Lung microvascular endothelial cell (primary cell): Measurements from ENCODE around the gene NKD1. TPM values are rescaled to one million over a fixed set of nuclear protein-coding genes. Genes with fewer than 3 reads are reported as not detected.

Source experiments
- DNase-seq, 2 donors: peaks; one replicate each; pipeline versions ENCODE4 v3.0.0 to v3.0.0-alpha.2; 2010; ENCODE audit warnings: low read depth in 2 of 2
- total RNA-seq: library from RNA; depleted of rRNA; stranded (reverse); fragments of >200 nt; gene quantifications from 2 replicates; pipeline ENCODE4 v1.2.1, GENCODE V29; 2014

The NKD1 gene
- total RNA-seq, 1 donor from 2014 or later = under 0.01 TPM

DNA sequence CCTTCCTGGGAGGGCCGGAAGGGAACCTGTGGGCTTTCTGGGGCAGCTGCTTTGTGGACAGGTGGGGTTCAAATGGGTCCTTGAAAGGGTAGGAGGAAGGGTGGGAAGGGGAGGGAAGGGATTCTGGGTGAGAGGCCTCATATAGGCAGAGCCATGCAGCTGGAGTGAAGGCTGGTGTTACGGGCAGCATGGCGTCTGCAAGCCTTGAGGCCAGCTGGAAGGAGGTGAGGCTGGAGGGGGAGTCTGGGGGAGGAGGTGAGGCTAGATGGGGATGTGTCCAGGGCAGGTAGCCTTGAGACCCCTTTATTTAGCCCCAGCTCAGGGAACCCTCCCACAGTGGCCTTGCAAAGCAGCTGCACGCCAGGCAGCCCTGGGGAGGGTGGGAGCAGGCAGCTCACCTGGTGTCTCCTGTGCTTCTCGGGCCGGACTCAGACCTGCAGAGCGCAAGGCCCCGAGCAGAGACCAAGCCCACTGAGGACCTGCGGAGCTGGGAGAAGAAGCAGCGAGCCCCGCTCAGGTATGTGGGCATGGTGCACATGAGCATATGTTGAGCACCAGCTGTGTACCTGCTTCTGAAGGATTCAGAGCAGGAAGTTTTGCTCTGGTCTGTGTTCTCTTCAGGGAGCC lies 82.3 kb downstream of the NKD1 start:
- DNase-seq = no peak

DNA sequence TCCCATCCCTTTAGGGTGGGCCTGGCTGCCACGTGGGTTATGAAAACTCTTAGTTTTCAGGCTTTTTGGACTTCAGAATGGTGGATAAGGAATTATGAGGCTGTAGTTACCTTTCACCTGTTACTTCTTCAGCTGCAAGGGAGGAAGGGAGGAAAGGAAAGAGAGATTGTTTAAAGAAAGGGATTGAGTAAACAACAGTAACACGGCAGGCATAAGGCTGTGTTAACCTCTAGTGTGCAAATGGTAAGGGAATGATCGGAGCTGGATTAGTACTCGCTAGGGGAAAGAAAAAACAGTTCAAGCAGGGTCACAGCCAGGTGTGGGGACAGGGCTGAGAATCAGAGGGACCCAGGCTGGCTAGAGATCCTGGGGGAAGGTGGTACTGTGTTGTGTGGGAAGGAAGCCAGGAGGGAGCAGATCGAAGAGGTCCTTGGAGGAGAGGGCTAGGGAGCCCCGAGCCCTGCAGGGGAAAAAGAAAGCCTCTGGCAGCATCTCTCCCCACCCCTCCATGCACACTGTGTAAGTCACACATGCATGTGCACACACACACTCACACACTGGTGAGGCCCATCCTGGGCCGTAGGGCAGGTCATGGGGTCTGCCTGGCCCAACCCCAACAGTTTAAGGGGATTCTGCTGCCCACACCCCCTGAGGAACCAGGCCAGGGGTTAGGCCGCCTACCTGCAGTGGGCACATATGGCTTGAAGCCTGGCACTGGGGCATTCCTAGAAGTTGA lies 83.2 kb downstream of the NKD1 start:
- no peak for DNase-seq

DNA sequence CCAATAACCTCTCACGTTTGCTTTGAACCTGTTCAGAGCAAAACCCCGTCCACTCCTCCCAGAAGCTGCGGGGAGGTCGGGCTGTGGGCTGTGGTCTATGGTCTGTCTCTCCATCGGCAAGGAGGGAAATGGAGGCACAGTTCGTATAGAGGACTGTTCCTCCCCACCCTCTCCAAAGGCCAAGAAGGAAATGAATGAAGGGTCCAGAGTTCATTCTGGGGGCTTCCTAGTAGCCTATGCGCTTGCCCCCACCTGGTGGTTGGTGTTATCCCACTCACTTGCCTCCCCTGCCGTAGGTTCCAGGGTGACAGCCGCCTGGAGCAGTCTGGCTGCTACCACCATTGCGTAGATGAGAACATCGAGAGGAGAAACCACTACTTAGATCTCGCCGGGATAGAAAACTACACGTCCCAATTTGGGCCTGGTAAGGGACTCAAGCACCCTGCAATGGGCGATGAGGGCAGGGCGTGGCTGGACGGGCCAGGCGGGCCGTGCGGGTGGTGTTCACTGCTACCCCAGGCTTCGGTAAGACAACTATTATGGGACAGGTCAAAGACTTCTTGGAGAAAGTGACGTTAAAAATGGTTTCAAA lies 83.9 kb downstream of the NKD1 start:
- no peak for DNase-seq

DNA sequence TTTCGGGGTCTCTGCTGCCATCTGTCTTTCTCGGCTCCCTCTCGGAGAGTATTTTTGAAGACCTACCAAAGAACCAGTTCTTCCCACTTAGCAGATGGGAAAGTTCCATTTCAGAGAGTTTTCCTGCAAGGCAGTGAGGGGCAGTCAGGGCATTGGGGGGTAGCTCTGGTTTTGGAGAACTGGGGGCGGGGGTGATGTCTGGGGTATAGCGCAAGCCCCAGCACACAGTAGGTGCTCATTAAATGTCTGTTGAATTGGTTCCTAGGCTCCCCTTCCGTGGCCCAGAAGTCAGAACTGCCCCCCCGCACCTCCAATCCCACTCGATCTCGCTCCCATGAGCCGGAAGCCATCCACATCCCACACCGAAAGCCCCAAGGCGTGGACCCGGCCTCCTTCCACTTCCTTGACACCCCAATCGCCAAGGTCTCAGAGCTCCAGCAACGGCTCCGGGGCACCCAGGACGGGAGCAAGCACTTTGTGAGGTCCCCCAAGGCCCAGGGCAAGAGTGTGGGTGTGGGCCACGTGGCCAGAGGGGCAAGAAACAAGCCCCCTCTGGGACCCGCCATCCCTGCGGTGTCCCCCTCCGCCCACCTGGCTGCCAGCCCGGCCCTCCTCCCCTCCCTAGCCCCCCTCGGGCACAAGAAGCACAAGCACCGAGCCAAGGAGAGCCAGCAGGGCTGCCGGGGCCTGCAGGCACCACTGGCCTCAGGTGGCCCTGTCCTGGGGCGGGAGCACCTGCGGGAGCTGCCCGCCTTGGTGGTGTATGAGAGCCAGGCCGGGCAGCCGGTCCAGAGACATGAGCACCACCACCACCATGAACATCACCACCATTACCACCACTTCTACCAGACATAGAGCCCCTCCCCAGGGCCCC lies 85.0 kb downstream of the NKD1 start:
- no peak for DNase-seq

DNA sequence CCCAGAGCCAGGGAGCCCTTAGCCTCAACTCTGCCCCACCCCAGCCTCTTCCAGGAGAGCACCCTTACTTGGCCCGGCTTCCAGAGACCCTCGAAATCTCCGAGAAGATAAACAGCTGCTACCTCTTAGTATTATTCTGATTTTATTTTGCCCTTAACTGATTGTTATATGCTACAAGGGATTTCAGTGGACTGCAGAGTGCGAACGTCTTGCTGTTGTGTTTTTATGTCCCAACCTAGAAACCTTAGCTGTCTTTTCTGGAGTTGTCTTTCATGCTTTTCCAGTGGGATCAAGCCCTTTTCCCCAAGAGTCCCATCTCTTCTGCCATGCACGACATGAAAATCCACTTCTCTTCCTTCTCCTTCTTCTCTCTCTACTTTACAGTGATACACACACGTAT lies 85.9 kb downstream of the NKD1 start:
- DNase-seq = no peak

DNA sequence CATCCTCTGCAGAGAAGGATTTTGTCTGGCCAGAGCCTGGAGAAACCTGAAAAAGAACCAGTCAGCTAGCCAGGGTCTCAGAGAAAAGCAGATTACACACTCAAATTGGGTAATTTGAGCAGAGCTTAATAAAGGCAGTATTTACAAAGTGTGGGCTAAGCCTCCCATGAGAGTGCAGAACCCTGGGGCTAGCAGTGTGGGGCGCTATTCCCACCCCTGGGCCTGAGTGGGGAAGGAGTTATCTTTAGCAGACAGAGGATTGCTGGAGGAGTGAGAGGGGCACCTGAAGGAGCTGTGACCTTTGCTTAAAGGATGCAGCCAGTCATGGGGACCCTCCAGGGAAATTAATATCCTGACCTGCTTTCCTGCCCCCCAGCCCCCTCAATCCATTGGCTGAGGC lies 86.8 kb downstream of the NKD1 start:
- DNase-seq = no peak

DNA sequence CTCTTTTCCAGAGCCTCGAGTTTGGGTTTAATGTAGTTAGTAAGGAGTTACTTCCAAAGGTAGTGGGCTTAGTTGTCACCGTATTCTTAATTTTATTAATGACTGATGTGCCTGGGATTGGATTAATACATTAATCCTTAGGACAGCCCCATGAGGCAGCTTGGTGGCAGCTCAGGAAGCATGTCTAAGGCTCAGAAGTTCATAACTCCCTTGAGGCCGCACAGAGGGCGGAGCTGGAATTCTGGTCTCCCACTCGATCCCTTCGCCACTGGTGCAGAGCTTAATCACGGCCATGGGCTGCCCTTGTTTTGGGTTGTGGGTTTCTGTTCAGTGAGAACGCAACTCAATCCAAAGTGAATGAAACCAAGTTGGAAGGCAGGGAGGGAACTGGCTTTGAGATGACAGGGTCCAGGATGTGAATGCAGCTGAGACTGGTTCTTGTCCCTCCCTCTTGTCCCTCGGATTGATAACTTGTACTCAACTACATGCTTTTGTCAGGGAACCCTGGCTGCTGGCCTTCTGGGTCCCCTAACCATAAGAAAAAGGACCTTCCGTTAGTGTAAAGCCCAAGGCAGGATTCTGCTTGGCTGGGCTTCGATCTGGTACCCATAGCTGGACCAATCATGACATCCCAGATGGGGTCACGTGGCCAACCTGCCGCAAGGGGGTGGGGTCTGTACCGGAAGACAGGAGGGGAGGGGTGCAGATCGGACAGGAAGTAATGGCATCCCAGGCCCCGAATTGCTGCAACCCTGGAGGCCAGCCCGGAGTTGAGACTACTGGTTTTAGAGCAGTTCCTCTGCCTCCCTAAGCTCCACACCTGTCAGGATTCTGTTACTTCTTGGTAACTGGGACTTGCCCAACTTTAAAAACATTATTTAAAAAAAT lies 87.6 kb downstream of the NKD1 start:
- DNase-seq = no peak

DNA sequence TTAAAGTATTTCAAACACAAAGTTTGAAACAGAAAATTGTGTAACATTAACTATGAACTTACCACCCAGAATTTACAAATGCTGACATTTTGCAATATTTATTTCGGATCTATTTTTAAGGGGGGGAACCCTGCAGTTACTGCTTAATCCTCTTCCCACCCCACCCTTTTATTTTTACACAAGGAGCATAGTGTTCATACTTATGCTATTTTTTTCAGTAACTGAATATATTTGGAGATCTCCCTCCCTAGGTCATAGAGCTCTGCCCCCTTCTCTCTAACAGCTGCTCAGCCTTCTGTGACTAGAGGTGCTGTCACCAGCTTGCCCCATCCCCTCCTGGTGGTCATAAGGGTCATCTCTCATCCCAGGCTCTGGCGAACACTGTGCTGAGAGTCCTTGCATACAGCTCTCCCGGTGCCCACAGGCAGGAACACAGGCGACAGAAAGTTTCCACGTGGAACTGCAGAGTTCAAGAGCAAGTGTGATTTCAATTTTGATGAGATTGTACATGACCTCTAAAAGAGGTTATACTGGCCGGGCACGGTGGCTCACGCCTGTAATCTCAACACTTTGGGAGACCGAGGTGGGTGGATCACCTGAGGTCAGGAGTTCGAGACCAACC lies 88.7 kb downstream of the NKD1 start:
- DNase-seq = no peak

DNA sequence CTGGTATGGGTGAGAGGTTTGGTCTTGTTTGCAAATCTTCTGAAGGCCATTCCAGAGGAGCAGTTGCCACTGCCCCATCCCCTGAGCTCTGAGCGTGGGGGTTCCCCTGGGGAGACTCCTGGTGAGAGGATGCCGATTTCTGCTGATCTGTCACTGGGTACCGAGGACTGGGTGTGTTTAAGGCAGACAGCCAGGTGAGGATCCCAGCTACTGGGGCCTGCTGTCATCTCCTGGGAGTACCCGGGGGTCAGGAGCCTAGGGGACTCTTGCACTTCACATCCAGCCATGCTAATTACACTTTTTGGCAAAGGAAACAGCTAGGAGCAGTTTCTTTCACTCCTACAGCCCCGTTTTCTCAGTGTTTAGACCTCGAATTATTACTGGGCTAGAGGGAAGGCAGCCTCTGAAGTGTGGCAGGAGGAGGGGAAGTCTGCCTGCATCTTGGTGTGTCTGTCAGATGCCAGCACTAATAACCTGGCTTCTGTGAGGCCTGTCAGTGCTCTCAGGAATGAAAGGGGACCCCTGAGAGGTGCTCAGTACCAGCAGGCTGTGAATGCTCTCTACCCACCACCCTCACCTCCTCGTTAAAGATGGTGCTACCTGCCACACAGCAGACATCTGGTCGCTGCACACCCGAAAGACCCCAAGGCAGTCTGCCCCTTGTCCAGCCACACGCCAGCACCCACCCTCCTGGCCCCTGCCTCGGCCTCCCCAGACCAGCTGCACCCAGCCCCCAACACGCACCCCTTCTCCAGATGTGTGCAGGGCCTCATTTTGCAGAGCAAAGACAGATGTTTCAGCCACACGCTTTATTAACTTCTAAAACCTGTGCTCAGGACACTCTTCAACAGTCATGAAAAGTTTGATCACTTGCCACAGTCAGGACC lies 89.8 kb downstream of the NKD1 start:
- DNase-seq = no peak

DNA sequence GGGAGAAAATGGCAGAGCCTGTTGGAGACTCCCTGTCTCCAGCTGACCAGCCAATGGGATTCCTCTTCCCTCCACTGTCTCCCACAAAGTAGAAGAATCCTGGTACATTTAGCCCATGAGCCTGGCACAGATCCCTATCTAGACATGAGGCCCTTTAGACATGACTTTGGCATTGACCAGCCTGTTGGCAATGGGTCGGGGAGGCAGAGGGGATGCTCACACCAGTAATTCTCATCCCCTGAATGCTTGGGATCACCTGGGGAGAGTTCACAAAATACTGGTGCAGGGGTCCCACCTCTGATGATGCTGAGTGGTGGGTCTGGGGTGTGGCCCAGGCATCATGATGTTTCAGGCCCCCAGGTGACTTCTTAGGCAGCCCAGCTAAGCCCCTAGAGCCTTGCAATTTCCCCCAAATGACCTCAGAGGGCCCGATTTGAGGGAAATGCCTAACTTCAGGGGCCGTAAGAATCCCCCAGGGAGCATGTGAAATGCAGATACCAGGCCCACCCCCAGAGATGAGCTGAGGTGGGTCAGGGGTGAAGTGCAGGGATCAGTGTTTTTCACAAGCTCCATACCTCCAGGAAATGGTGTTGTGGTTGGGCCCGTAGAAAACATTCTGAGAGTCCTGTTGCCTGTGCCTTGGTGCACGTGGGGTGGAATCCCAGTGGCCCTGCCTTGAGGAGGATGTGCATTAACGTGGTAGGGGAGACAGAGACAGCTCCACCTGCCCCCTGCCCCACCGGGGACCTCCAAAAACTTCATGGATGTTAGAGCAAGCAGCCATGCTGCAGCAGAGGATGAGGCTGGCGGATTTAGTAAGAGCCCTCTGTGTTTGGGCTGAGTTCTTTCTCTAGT lies 90.8 kb downstream of the NKD1 start:
- no peak for DNase-seq

DNA sequence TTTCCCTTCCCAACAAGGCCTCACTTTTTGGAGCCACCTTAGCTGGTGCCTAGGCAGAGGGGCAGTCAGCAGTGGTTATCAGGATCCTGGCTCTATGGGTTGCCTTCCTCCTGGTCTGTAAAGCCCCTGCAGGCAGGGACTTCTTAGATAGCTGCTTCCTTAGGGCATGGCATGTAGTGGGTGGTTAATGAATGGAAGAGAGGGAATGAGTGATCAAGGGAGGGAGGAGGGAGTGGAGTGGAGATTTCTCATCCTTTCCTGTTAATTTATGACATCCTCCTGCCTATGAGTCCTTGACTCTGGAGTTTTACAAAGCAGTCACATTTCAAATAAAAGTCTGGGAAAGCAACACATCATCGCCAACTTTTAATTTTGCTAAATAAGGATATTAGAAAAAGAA lies 92.2 kb downstream of the NKD1 start:
- no peak for DNase-seq

DNA sequence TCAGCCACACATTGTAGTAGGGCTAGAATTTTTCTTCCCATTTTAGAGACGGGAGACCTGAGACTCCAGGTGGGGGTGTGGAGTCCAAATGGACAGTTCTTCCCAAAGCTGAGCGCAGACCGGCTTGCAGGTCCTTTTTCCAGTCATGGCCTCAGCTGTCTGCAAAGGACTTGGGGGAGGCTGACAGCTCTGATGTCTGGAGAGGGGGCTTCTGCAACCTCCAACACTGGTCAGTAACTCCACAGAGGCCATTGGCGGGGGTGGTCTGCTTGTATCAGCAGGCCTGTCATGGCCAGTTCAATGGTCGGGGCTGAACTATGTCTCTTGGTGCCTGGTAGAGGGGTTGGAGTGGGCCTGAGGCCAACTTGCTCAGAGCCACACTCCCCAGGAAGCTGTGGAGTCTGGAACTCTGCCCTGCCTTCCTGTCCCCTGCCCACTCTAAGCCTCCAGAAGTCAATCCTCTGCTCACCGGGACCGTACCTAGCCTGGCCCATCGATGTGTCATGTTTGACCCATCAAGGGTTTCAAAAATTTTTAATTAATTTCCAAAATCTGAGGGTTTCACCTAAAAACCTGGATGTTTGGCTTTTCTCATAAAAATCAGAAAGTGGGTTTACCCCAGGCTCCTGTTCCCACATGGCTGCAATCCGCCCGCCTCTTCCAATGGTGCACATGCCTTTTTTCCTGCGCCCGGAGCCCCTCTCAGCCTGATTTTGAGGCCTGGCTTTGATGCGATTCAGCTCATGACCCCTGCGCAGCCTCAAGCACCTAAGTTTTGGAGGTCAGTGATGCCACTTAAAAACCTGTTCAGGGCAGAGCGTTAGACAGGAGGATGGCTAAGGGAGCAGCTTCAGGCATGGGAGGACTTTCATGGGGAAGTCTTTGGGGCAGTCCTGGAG lies 93.0 kb downstream of the NKD1 start:
- no peak for DNase-seq

DNA sequence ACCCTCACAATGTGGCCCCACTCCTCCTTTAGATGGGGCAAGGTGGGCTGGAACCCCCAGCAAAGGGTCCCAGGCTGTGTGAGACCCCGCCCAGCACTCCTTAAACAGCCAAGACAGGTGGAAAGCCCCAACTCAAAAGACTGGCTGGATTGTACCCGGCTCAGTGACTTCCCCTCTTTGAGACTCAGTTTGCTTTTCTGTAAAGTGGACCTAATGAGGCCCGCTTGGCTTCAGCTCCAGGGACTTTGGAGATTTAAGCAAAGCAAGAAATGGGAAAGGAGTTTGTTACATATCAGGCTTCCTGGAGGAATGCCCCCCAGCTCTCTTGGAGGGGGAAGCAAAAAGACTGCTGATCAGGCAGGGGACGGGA lies 93.6 kb downstream of the NKD1 start:
- no peak for DNase-seq

DNA sequence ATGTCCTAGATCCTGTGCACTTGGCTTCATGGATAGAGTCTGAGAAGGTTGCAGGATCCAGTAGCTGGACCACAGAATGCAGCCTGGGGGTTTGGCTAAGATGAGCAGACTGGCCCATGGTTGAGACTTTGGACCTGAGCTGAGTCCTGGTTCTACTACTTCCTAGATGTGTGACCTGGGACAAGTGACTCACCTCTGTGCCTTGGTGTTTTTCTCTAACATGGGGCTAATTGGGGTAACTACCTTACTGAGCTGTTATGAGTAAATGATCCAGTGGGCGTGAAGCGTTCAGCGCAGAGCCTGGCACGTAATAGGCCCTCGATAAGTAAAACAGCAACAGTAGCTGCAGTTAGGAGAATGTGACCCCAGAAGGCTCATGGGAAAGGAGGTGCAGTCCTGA lies 94.2 kb downstream of the NKD1 start:
- DNase-seq = no peak

DNA sequence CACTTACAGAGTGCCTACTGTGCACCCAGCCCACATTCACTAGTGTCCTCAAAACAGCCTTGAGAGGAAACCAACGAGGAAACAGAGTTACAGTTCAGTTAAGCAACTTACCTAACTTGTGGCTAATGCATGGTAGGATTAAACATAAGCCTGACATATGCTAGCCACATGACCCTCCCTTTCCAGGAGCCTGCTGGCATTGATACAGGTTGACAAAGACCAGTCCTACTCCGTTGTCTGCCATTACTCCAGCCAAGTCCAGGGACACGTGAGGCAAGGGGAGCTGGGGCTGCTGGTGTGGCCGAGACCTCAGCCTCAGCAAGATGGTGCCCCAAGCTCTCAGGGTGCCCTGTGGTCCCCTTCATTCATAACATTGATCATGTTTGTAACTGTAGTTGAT lies 95.0 kb downstream of the NKD1 start:
- no peak for DNase-seq

DNA sequence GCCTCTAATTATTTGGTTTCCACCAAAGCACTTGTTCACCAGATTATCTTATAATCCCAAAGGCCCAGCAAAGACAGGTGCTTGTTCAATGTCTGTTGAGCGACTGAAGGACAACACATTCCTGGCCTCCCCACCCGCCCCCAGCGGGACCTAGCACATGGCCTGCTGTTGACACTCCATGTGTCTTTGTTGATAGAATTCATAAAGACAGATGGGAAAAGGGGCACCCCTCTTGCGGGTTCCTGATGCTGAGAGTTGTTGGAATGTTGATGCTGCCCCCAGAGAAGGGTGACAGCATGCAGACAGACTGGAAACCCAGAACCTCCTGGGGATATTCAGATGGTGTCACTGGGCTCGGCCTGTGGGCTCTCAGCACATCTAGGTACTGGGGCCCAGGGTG lies 96.0 kb downstream of the NKD1 start:
- no peak for DNase-seq

DNA sequence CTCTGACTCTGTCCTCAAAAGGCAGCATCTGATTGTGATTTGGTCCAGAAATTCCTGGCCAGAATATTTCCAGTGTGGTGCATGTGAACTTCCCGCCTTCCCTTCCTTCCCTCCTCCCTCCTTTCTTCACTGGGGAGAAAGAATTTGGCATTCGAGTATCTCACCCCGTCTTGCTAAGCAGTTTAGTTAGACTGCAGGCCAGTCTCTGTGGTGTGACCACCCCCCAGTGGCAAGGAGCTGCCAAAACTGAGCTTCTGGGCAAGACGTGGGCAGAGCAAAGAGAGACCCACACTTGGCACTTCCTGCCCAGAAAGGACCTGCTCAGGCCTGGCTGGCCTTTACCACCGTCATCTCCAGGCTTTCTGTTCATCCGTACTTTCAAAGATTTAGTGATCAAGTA lies 96.5 kb downstream of the NKD1 start:
- DNase-seq = peak in 1 of 2 donors; percentile 11
